OCI-LY3 (cell line): ENCODE measurements around the gene ZBTB9.
"Not testable (repeated sequence)": the region's sequence is repeated elsewhere in the genome, so short reads cannot be mapped to it uniquely, and the experiment has no call there.

Experiments
- CTCF ChIP-seq: fragments of 200-600, 300-600 bp; sonication (generic); IDR thresholded peaks from 2 replicates; pipeline ENCODE4 v1.5.1; 2014; ENCODE audit warnings: antibody characterized with exemption, low read length, low read depth
- EZH2phosphoT487 ChIP-seq: fragments of 200-600 bp; shearing (Covaris generic); IDR thresholded peaks from 2 replicates; pipeline ENCODE4 v1.6.1; 2018; ENCODE audit warnings: antibody characterized with exemption, mixed run types, low read depth

- TF ChIP-seq CTCF, EZH2phosphoT487: not testable (repeated sequence)
These were observed 28.2 kb downstream of the ZBTB9 start for GRCh38 chr6:33482620-33483019.
